GM12878 (cell line): ENCODE data around the gene SSB. TPM values are rescaled to one million over a fixed set of nuclear protein-coding genes. Genes with fewer than 3 reads are reported as not detected.

ENCODE experiments used
- ATAC-seq: fragments of 200-7000 bp; cut with Tn5 transposase; 3 replicates; pipeline ENCODE4 v1.9.1; 2020; ENCODE audit warnings: mild to moderate bottlenecking, moderate library complexity
- Bru-seq: library from RNA; stranded (reverse); fragments of 400-500 nt; gene quantifications from one replicate; lab custom pipeline; 2021; lab: Mats Ljungman, UMichigan
- BruChase-seq, 2 experiments: library from RNA; stranded (reverse); fragments of 400-500 nt; gene quantifications; one replicate each; lab custom pipeline; 2021; lab: Mats Ljungman, UMichigan
- BruUV-seq: library from RNA; stranded (reverse); fragments of 400-500 nt; replicated peaks from 2 replicates; lab custom pipeline; 2021; lab: Mats Ljungman, UMichigan
- CTCF ChIA-PET: fragments of 300-600 bp; sonication (Branson Sonifier 250); formaldehyde crosslinking; extraction: SDS; loops from one replicate; lab custom pipeline; 2021; ENCODE audit warnings: inconsistent platforms; lab: Yijun Ruan, JAX
- POLR2A ChIA-PET: fragments of 350-600 bp; formaldehyde crosslinking; extraction: SDS; loops from one replicate; lab custom pipeline; 2021; ENCODE audit warnings: inconsistent platforms; lab: Charles Lee
- RAD21 ChIA-PET: fragments of 300-600 bp; sonication (Branson Sonifier 250); formaldehyde crosslinking; loops from one replicate; lab custom pipeline; 2023; ENCODE audit warnings: antibody characterized with exemption; ENCODE audit not compliant: unreplicated experiment; lab: Charles Lee
- SMC1A ChIA-PET: fragments of 300-600 bp; sonication (Branson Sonifier 250); formaldehyde crosslinking; loops from one replicate; lab custom pipeline; 2023; ENCODE audit not compliant: unreplicated experiment, uncharacterized antibody; lab: Charles Lee
- DNase-seq: peaks from one replicate; pipeline ENCODE4 v3.0.0-alpha.2; 2011; ENCODE audit warnings: low read depth, low spot score
- FAIRE-seq: peaks from 3 replicates; lab custom pipeline; 2011; peaks lifted over from hg19 to GRCh38; lab: Jason Lieb, UNC
- H2AFZ ChIP-seq: 2 replicates; pipeline ENCODE4 v1.6.0; 2011; ENCODE audit warnings: low read depth, low read length, control low read depth; ENCODE audit not compliant: control insufficient read depth
- H3K27ac ChIP-seq: 2 replicates; pipeline ENCODE4 v1.5.1; 2011; ENCODE audit warnings: control low read depth; ENCODE audit not compliant: control insufficient read depth, insufficient read depth
- H3K27me3 ChIP-seq, 2 experiments: replicated peaks in 1 of 2; 2 replicates each; pipeline versions ENCODE4 v1.6.0 to v1.6.1; 2011; ENCODE audit warnings: low read length in 1 of 2; ENCODE audit not compliant: control insufficient read depth in 2 of 2, insufficient read depth in 2 of 2
- H3K36me3 ChIP-seq, 2 experiments: 2 replicates each; pipeline ENCODE4 v1.5.1; 2011; ENCODE audit warnings: low read length in 1 of 2; ENCODE audit not compliant: control insufficient read depth in 2 of 2, insufficient read depth in 2 of 2
- H3K4me1 ChIP-seq: 2 replicates; pipeline ENCODE4 v1.6.1; 2011; ENCODE audit warnings: mild to moderate bottlenecking, low read length, moderate library complexity, mixed read lengths; ENCODE audit not compliant: control insufficient read depth, insufficient read depth
- H3K4me2 ChIP-seq: 2 replicates; pipeline ENCODE4 v1.6.0; 2011; ENCODE audit warnings: control low read depth; ENCODE audit not compliant: control insufficient read depth, insufficient read depth
- H3K4me3 ChIP-seq: fragments of 200-600 bp; sonication (generic); 2 replicates; pipeline ENCODE4 v1.5.1; 2016
- H3K79me2 ChIP-seq: 2 replicates; pipeline ENCODE4 v1.6.0; 2011; ENCODE audit warnings: low read length; ENCODE audit not compliant: control insufficient read depth, insufficient read depth
- H3K9ac ChIP-seq: 2 replicates; pipeline ENCODE4 v1.8.0; 2011; ENCODE audit warnings: low read length, control low read depth, mixed read lengths; ENCODE audit not compliant: control insufficient read depth, insufficient read depth
- H3K9me3 ChIP-seq: replicated peaks from 3 replicates; pipeline ENCODE4 v1.5.1; 2011; ENCODE audit warnings: mild to moderate bottlenecking, low read length; ENCODE audit not compliant: control insufficient read depth, insufficient read depth
- H4K20me1 ChIP-seq: 2 replicates; pipeline ENCODE4 v1.6.0; 2011; ENCODE audit not compliant: control insufficient read depth, insufficient read depth
- BCL3 ChIP-seq: IDR thresholded peaks from 2 replicates; pipeline ENCODE4 v1.6.1; 2011; ENCODE audit warnings: borderline replicate concordance, low read depth, mild to moderate bottlenecking, moderate library complexity, low read length; ENCODE audit not compliant: insufficient read depth, poor library complexity, severe bottlenecking
- BCLAF1 ChIP-seq: fragments of 450-650 bp; IDR thresholded peaks from 2 replicates; pipeline ENCODE4 v1.6.1; 2017; ENCODE audit warnings: antibody characterized with exemption, mild to moderate bottlenecking, moderate library complexity
- MAX ChIP-seq: IDR thresholded peaks from 2 replicates; pipeline ENCODE4 v1.6.1; 2012; ENCODE audit warnings: low read depth, low read length, improper control_type of control experiment
- MTA3 ChIP-seq: IDR thresholded peaks from 2 replicates; pipeline ENCODE4 v1.6.1; 2012; ENCODE audit warnings: low read length, inconsistent platforms, borderline replicate concordance
- MXI1 ChIP-seq: fragments of 150-350 bp; IDR thresholded peaks from 2 replicates; pipeline ENCODE4 v1.6.1; 2011; ENCODE audit warnings: low read depth, mild to moderate bottlenecking, inconsistent platforms, low read length, improper control_type of control experiment
- POLR2A ChIP-seq: IDR thresholded peaks from 2 replicates; pipeline ENCODE4 v1.6.1; 2011; ENCODE audit warnings: low read depth, mild to moderate bottlenecking, low read length
- POLR2AphosphoS5 ChIP-seq: IDR thresholded peaks from 2 replicates; pipeline ENCODE4 v1.6.1; 2011; ENCODE audit warnings: mild to moderate bottlenecking, low read length, inconsistent platforms
- SMARCA5 ChIP-seq: fragments of 450-650 bp; IDR thresholded peaks from 2 replicates; pipeline ENCODE4 v1.6.1; 2017; ENCODE audit warnings: mild to moderate bottlenecking
- SPI1 ChIP-seq: IDR thresholded peaks from 2 replicates; pipeline ENCODE4 v1.6.1; 2011; ENCODE audit warnings: low read depth, mild to moderate bottlenecking, low read length, moderate library complexity, borderline replicate concordance; ENCODE audit not compliant: insufficient read depth
- USF2 ChIP-seq: IDR thresholded peaks from 2 replicates; pipeline ENCODE4 v1.6.1; 2011; ENCODE audit warnings: low read depth, low read length, improper control_type of control experiment, borderline replicate concordance
- WGBS: methylation state at CpG from one replicate; pipeline ENCODE4 v1.1.6; 2016; ENCODE audit warnings: low lambda C conversion rate; ENCODE audit not compliant: insufficient replicate concordance, insufficient coverage; ENCODE audit errors: missing lambda C conversion rate; 5-methylcytosine and 5-hydroxymethylcytosine counted together
- in situ Hi-C: fragments of 300-500 bp; cut with MboI; formaldehyde crosslinking; loops from 9 replicates; pipeline ENCODE4 v1.14.3; 2018; ENCODE audit warnings: mixed read lengths
- intact Hi-C: fragments of 100-400 bp; cut with micrococcal nuclease; formaldehyde crosslinking; loops from one replicate; pipeline ENCODE4 v1.14.2; 2022; ENCODE audit not compliant: unreplicated experiment
- long read RNA-seq, 2 experiments: library from polyadenylated mRNA; unstranded; transcript quantifications; one replicate each; pipeline ENCODE4 v2.0.0, GENCODE V29; 2019 to 2020
- polyA minus RNA-seq, 3 experiments: library from RNA; depleted of rRNA, polyadenylated mRNA; stranded (reverse); fragments of >200 nt; gene quantifications; 2 replicates each; pipeline ENCODE4 v1.2.3, GENCODE V29; 2011
- polyA plus RNA-seq, 11 experiments: library from polyadenylated mRNA; depleted of rRNA in 4 of 11; unstranded in 6 of 11; stranded (reverse) in 5 of 11; fragments of >200 nt; fragmentation: Nextera tagmentation in 4 of 11; fragmentation: Illumina TruSeq in 1 of 11; extraction: Ambion mirVana in 4 of 11; extraction: Trizol in 1 of 11; gene quantifications; 1 replicate in 1 of 11; 2 replicates in 10 of 11; pipeline versions ENCODE4 v1.2.1 to v1.2.3, GENCODE V29; 2011 to 2016; ENCODE audit warnings: inconsistent platforms in 2 of 11, missing spikeins in 2 of 11, low read depth in 1 of 11
- total RNA-seq, 4 experiments: library from RNA; depleted of rRNA in 3 of 4; stranded (reverse); fragments of >200 nt in 3 of 4; fragmentation: Illumina TruSeq in 1 of 4; extraction: Trizol in 1 of 4; gene quantifications; 2 replicates each; pipeline versions ENCODE4 v1.2.1 to v1.2.3, GENCODE V29; 2013 to 2021

Gene SSB
- total RNA-seq (2013; cell fraction: nucleolus; rRNA removed), result 88.8 and 94.8 TPM in 2 replicates
- total RNA-seq (2014; rRNA removed) (103 and 123 TPM in 2 replicates), total RNA-seq (2014; rRNA removed; fragmentation: Illumina TruSeq; extraction: Trizol) (186 and 193 TPM in 2 replicates), total RNA-seq (2021) (106 and 114 TPM in 2 replicates), polyA plus RNA-seq (2011; rRNA removed) (118 and 227 TPM in 2 replicates), polyA plus RNA-seq (2014; fragmentation: Illumina TruSeq; extraction: Trizol) (206 and 275 TPM in 2 replicates), polyA plus RNA-seq (2014; fragmentation: Nextera tagmentation; extraction: Ambion mirVana) (100 to 1,000 TPM; 294 to 313 TPM), polyA plus RNA-seq (2014; rRNA removed) (136 and 147 TPM in 2 replicates), polyA plus RNA-seq (2016; fragmentation: Nextera tagmentation; extraction: Ambion mirVana) (100 to 1,000 TPM; 256 to 284 TPM), polyA minus RNA-seq (2011; rRNA and poly(A)+ RNA removed) (12.0 and 18.9 TPM in 2 replicates), Bru-seq, nascent RNA (percentile 84 among the genes with signal in this experiment), BruChase-seq, experiment 1, labeled RNA remaining after a 6-hour chase (percentile 95 among the genes with signal in this experiment), BruChase-seq, experiment 2, labeled RNA remaining after a 2-hour chase (percentile 93 among the genes with signal in this experiment)
- polyA plus RNA-seq (2011; ENCODE audit: low read depth), result 38.9 TPM
- polyA plus RNA-seq (2011; cell fraction: cytosol; rRNA removed), result 23.3 and 27.3 TPM in 2 replicates
- polyA plus RNA-seq (2011; cell fraction: nucleus; rRNA removed), result 45.7 and 64.0 TPM in 2 replicates
- 83.8 and 84.3 TPM in 2 replicates for polyA plus RNA-seq (2012)
- 9.9 and 23.3 TPM in 2 replicates for polyA minus RNA-seq (2011; cell fraction: cytosol; rRNA and poly(A)+ RNA removed)
- polyA minus RNA-seq (2011; cell fraction: nucleus; rRNA and poly(A)+ RNA removed), result 17.4 and 29.1 TPM in 2 replicates
- long read RNA-seq, experiment 1, transcript SSB-202 (12 exons, 1,782 nt), result minor isoform, 20 of 176 reads
- long read RNA-seq, experiment 1, transcript SSB-201 (12 exons, 1,709 nt), result major isoform, 55 of 176 reads
- long read RNA-seq, experiment 1, partial matches to known transcripts, result 95 of 176 reads
- long read RNA-seq, experiment 1, other reads (novel, unspliced or antisense), result 6 of 176 reads
- long read RNA-seq, experiment 2, transcript SSB-206 (4 exons, 619 nt), result minor isoform, 12 of 381 reads
- long read RNA-seq, experiment 2, transcript SSB-201 (12 exons, 1,709 nt), result major isoform, 48 of 381 reads
- long read RNA-seq, experiment 2, partial matches to known transcripts, result 301 of 381 reads
- long read RNA-seq, experiment 2, other reads (novel, unspliced or antisense), result 19 of 381 reads

GRCh38 chr2:169798718-169799592 lies at the start of gene SSB:
SSB (plus strand) TSS chr2:169798871; CDS start chr2:169800961, 2,090 bp downstream.
- BruUV-seq, result no TSS peak
- peak; percentile 99 for FAIRE-seq
- TF ChIP-seq SPI1 (no peak), SMARCA5 (peak; percentile 81; the same call in 1 of the 2 replicates), POLR2A (peak; percentile 90), MTA3 (no peak), POLR2AphosphoS5 (peak; percentile 81; the same call in 1 of the 2 replicates), MAX (peak; percentile 61), MXI1 (peak; percentile 84), BCL3 (peak; percentile 48), BCLAF1 (0 out of 2 replicates have a peak, but pooled peaks have one; percentile 56), USF2 (no peak)

More at GRCh38 chr2:169798718-169799592, at the start of gene SSB:
- POLR2A ChIA-PET, result interaction anchor here (0.5 to 1.2 kb wide), 6 partner anchors 26 to 761 kb away, joined by 3 to 6 read pairs (median 3); partner anchors contain the start of gene METTL5
- Histone ChIP-seq H3K27ac (peak within 1 kb of the TSS; percentile 85), H3K79me2 (peaks cover 42% of the 10 kb centered on the region), H3K4me1 (no peaks in the 10 kb centered on the region; the same call in 1 of the 2 replicates), H3K4me3 (peak within 1 kb of the TSS; percentile 80), H3K9me3 (no peaks in the 10 kb centered on the region; the same call in 2 of the 3 replicates), H2AFZ (peak within 1 kb of the TSS; percentile 87), H3K9ac (peak within 1 kb of the TSS; percentile 80), H3K36me3 (peaks cover 0 to 4% of the 10 kb centered on the region in 2 experiments; a peak in 2 of 4 replicates), H4K20me1 (no peaks in the 10 kb centered on the region), H3K4me2 (peak within 1 kb of the TSS; percentile 62), H3K27me3 (no peaks in the 10 kb centered on the region)
- in situ Hi-C loops, result no loop called here
- under 1% methylated on average over 67 of the region's 67 CpGs for WGBS
- CTCF ChIA-PET, result interaction anchor here (0.9 to 1.6 kb wide), 4 partner anchors 25 to 141 kb away, joined by 3 to 5 read pairs (median 4); partner anchors contain the start of gene METTL5
- DNase-seq (peak; percentile 85), ATAC-seq (peak; percentile 98)
- RAD21 ChIA-PET, result interaction anchor here (0.6 to 1.6 kb wide), 2 partner anchors 25 to 361 kb away, joined by 3 to 6 read pairs; partner anchors contain the start of gene METTL5
- SMC1A ChIA-PET, result no interaction called here
- intact Hi-C loops, result loop anchor here (10.0 kb wide), 1 partner anchor 274 kb away; no protein-coding TSS in a partner anchor
